Fibroblast of pulmonary artery (primary cell): Measurements from ENCODE around the gene NR3C2.

Experiments used
- DNase-seq: peaks from one replicate; pipeline ENCODE4 v3.0.0-alpha.2; 2010; ENCODE audit warnings: low read depth
- H3K4me3 ChIP-seq: replicated peaks from 2 replicates; pipeline ENCODE4 v1.5.1; 2011; ENCODE audit warnings: low read depth, mild to moderate bottlenecking, control low read depth, low read length, moderate library complexity
- CTCF ChIP-seq: IDR thresholded peaks from 2 replicates; pipeline ENCODE4 v1.5.1; 2011; ENCODE audit warnings: mild to moderate bottlenecking, control low read depth, low read length, inconsistent platforms; ENCODE audit errors: missing control alignments

NR3C2 gene

DNA sequence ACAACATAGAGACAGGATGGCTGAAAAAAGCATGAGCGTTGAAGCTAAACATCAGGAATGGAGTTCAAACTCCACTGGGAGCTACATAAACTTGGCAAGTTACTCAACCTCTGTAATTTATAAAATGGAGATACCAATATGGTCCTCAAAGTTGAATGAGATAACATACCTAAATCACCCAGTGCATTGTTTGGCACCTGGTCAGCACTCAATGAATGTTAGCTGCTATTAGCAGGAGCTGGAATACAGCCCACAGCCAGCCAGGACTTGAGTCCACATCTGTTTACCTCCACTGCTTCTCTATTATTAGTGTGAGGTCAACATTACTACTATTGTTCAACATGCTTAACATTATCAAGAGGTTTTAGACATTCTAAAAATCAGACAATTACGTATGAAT is 97.9 kb downstream of the NR3C2 start:
- H3K4me3 ChIP-seq, result no peak overlapping the region
- no peak for TF ChIP-seq CTCF
- DNase-seq, result no peak

- DNase-seq, result no peak
- H3K4me3 ChIP-seq, result no peak overlapping the region
- TF ChIP-seq CTCF, result no peak
These were observed 100.0 kb downstream of the NR3C2 start for GRCh38 chr4:148341980-148342800.

DNA sequence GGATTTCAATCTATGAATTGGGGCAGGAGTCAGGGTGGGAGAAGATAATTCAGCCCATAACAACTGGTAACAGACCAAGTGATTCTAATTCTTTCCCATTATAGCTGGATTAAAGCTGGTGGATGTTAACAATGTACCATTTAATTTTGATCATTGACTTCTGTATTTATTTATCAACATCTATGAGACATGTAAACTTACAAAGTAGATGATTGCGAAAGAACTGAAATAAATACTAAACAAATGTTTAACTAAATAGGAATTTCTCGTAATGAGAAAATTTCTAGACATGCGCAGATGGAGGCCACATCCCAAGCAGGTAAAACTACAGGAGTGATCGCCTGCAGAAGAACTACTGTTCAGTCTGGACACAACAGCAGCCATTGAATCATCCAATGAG is 107.1 kb downstream of the NR3C2 start:
- no peak for DNase-seq
- H3K4me3 ChIP-seq, result no peak overlapping the region
- no peak for TF ChIP-seq CTCF

DNA sequence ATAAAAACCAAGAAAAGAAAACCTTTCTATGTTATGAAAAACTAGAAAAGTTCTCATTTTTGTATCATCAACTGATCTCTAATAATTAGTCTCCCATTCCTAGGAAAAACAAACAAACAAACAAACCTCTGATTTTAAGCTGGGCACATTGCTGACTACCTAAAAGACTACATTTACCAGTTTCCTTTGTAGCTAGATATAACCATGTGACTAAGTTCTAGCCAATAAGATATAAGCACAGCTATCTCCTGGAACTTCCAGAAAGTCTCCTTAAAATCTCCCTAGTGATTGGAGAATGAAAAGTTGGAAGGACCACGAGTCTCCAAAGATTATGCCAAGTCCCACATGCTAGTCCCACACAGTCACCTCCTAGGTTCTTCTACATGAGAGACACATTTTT is 108.9 kb downstream of the NR3C2 start:
- H3K4me3 ChIP-seq, result no peak overlapping the region
- no peak for TF ChIP-seq CTCF

DNA sequence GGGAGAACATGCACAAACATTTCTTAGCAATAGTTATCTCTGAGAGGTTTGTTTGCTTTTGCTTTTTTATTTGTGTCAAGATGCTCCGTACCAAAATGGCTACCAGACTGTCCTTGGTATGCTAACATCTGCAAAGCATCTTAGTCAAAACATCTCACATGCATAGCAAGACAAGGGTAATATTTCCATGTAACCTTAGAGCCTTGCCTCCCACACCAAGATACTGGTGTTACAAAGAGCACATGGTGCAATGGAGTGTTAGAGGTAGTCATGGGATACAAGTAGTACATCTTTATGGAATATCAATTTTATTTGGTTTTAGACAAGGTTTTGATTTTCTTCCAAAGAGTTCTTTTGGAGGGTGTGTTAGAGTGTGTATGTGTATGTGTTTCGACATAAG is 109.7 kb downstream of the NR3C2 start:
- no peak for TF ChIP-seq CTCF
- DNase-seq, result no peak

More for the DNA sequence above, 108.9 kb downstream of the NR3C2 start:
- DNase-seq, result no peak

DNA sequence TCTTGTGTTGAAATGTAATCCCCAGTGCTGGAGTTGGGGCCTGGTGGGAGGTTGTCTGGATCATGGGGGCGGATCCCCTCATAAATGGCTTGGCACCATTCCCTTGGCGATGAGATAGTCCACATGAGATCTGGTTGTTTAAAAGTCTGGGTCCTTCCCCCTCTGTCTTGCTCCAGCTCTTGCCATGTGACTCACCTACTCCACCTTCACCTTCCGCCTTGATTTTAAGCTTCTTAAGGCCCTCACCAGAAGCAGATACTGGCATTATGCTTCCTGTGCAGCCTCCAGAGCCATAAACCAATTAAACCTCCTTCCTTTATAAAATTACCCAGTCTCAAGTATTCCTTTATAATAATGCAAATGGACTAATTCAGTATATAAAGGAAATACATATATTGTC is 111.5 kb downstream of the NR3C2 start:
- no peak for TF ChIP-seq CTCF
- no peak for DNase-seq
- H3K4me3 ChIP-seq, result no peak overlapping the region

More for the DNA sequence above, 109.7 kb downstream of the NR3C2 start:
- H3K4me3 ChIP-seq, result no peak overlapping the region

DNA sequence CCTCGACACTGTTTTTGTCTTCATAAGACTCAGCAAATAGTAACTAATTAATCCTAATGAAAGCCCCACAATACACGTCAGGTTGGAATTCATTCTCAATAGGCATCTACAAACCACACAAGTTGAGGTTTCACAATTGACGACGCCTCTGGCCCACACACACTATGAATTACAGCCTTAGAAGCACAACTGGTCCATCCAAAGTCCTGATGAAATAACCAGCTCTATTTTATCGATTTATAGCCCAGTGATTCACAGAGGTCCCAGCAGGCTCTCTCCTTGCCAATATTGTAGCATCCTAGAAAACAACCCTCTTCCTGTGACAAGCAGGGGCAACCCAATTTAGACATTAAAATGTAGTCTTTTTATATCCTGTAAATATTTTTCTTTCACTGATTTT is 112.1 kb downstream of the NR3C2 start:
- no peak overlapping the region for H3K4me3 ChIP-seq
- no peak for DNase-seq
- TF ChIP-seq CTCF, result no peak
